Body of pancreas (tissue), 4 donors: ENCODE measurements around the gene TMEM204. TPM values are rescaled to one million over a fixed set of nuclear protein-coding genes. Genes with fewer than 3 reads are reported as not detected.

Source experiments
- ATAC-seq: fragments of 150-250 bp; one replicate; pipeline ENCODE4 v1.9.1; 2016
- DNase-seq, 4 donors: peaks; one replicate each; pipeline ENCODE4 v3.0.0-alpha.2; 2019
- H3K27ac ChIP-seq, 4 donors: fragments of 200-600 bp; sonication (generic); 1 replicate in 3 of 4; 2 replicates in 1 of 4; pipeline versions ENCODE4 v1.5.1 to v1.6.1; 2016 to 2019; ENCODE audit warnings: mild to moderate bottlenecking in 1 of 4, mixed read lengths in 1 of 4, moderate library complexity in 1 of 4
- H3K27me3 ChIP-seq, 2 donors: fragments of 200-600 bp; sonication (generic); one replicate each; pipeline ENCODE4 v1.6.0; 2016; ENCODE audit warnings: mild to moderate bottlenecking in 1 of 2
- H3K36me3 ChIP-seq, 2 donors: fragments of 200-600 bp; sonication (generic); replicated peaks in 1 of 2; 2 replicates each; pipeline ENCODE4 v1.5.1; 2016; ENCODE audit warnings: low read depth in 2 of 2; ENCODE audit not compliant: insufficient read depth in 1 of 2
- H3K4me1 ChIP-seq: fragments of 200-600 bp; sonication (generic); one replicate; pipeline ENCODE4 v1.6.0; 2016
- H3K4me3 ChIP-seq, 2 donors: fragments of 200-600 bp; sonication (generic); 1 replicate in 1 of 2; 2 replicates in 1 of 2; pipeline ENCODE4 v1.5.1; 2016 to 2019
- H3K9me3 ChIP-seq, 3 donors: fragments of 200-600 bp; sonication (generic); 1 replicate in 2 of 3; 2 replicates in 1 of 3; pipeline ENCODE4 v1.5.1; 2016
- POLR2A ChIP-seq, 3 donors: fragments of 450-650 bp; IDR thresholded peaks; one replicate each; pipeline ENCODE4 v1.6.1; 2016; ENCODE audit warnings: antibody characterized with exemption in 3 of 3, mild to moderate bottlenecking in 2 of 3
- WGBS, 2 donors: methylation state at CpG; one replicate each; pipeline ENCODE4 v1.1.5; 2017; 5-methylcytosine and 5-hydroxymethylcytosine counted together
- intact Hi-C: fragments of 100-400 bp; cut with DNase I; formaldehyde crosslinking; loops from one replicate; pipeline ENCODE4 v1.15.1; 2023
- total RNA-seq, 2 donors: library from RNA; depleted of rRNA; stranded (reverse); fragments of >200 nt; gene quantifications; one replicate each; pipeline ENCODE4 v1.1.0, GENCODE V29; 2016
- TF ChIP-seq, protein P1 (sequence below), 7 experiments: fragments of 450-650 bp in 4 of 7; fragments of 200-600 bp in 3 of 7; sonication (generic) in 3 of 7; IDR thresholded peaks; one replicate each; pipeline ENCODE4 v1.5.1; 2016 to 2019; ENCODE audit warnings: antibody characterized with exemption in 7 of 7

The TMEM204 gene
- total RNA-seq, 2 donors from 2014 or later: 23.6 to 25.1 TPM

DNA sequence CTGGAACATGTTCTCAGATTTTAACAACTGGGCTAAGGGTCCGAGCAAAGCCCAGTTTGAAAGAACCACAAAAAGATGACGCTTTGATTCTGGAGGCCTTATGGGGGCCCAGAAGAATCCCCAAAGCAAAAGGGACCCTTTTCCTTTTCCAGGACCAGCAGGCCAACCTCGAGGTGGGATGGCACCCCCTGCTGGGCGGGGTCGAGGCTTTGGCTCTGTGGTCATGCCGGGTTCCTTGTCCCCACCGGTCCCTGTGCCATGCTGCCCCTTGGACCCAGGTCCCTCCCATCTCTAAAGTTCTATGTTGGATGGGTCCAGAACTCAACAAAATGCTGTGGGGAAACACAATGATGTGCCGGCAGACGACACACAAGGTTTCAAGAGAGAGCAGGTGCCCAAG, 30.9 kb downstream of the TMEM204 start:
- Histone ChIP-seq H3K27ac (no peak overlapping the region), H3K4me1 (no peaks in the 10 kb centered on the region), H3K4me3 (no peak overlapping the region), H3K9me3 (no peaks in the 10 kb centered on the region), H3K36me3 (peaks cover 0 to 2% of the 10 kb centered on the region in 2 donors), H3K27me3 (no peaks in the 10 kb centered on the region)
- no peak for DNase-seq
- ATAC-seq: no peak
- intact Hi-C loops: no loop called here
- no peak for TF ChIP-seq POLR2A (IDR thresholded peaks at IDR 0.05)
- TF ChIP-seq, protein P1, sequence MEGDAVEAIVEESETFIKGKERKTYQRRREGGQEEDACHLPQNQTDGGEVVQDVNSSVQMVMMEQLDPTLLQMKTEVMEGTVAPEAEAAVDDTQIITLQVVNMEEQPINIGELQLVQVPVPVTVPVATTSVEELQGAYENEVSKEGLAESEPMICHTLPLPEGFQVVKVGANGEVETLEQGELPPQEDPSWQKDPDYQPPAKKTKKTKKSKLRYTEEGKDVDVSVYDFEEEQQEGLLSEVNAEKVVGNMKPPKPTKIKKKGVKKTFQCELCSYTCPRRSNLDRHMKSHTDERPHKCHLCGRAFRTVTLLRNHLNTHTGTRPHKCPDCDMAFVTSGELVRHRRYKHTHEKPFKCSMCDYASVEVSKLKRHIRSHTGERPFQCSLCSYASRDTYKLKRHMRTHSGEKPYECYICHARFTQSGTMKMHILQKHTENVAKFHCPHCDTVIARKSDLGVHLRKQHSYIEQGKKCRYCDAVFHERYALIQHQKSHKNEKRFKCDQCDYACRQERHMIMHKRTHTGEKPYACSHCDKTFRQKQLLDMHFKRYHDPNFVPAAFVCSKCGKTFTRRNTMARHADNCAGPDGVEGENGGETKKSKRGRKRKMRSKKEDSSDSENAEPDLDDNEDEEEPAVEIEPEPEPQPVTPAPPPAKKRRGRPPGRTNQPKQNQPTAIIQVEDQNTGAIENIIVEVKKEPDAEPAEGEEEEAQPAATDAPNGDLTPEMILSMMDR (IDR thresholded peaks at IDR 0.05): no peak
- 70 to 72% methylated on average over 9 of the region's 9 CpGs for WGBS, 2 donors

DNA sequence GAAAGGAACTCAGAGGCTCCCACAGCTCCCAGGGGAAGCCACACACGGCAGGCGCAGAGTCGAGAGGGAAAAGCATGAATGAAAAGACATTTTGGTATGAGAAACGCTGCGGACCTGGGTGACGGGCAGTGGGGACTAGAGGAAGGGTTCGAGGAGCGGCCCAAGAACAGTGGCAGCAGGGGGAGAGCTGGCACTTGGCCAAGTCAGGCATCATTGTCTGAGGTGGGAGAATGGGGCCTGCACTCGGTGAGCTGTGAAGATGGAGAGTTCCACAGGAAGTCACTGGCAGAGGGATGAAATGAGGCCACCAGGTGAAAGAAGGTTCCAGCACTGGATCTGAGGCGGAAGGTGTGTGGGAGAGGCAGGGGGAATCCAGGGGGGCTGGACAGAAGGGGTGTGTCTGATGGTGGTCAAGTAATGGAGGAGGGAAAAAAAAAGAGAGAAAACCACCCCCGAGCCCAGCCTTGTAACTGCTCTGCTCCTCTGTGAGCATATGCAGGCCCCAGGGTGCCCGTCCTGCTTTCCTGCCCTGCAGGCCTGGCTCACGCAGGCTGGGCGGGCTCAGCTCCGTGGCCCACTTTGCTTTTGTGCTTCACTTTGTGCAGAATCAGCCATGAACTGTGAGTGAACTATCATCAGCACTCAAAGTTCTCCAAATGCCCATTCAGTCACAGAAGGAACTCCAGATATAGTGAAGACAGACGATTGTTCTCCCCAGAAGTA, 31.8 kb downstream of the TMEM204 start:
- WGBS, 2 donors: 88 to 89% methylated on average over 16 of the region's 16 CpGs
- Histone ChIP-seq H3K9me3 (no peaks in the 10 kb centered on the region), H3K4me1 (no peaks in the 10 kb centered on the region), H3K36me3 (peaks cover 0 to 2% of the 10 kb centered on the region in 2 donors), H3K4me3 (no peak overlapping the region), H3K27ac (no peak overlapping the region), H3K27me3 (no peaks in the 10 kb centered on the region)
- DNase-seq (no peak), ATAC-seq (no peak)
- intact Hi-C loops: no loop called here
- no peak for TF ChIP-seq POLR2A (IDR thresholded peaks at IDR 0.05)

DNA sequence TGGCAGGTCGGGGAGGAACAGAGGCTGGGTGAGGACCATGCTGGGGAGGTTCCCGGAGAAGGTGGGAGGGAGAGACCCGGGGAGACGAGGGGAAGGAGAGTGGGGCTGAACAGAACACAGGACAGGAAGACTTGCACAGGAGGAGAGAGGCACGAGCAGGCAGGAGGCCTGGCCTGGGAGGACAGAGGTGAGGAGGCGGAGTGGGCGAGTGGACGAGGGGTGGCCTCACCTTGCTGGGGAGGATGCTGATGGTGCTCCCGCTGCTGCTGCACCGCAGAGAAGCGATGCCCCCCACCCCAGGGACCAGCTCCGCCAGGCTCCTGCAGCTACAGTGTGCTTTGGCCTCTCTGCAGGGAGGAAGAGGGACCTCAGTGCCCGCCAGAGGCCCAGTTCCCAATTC, 34.5 kb downstream of the TMEM204 start:
- no peak for ATAC-seq
- WGBS, 2 donors: 87 to 97% methylated on average over 11 to 12 of the region's 13 CpGs

DNA sequence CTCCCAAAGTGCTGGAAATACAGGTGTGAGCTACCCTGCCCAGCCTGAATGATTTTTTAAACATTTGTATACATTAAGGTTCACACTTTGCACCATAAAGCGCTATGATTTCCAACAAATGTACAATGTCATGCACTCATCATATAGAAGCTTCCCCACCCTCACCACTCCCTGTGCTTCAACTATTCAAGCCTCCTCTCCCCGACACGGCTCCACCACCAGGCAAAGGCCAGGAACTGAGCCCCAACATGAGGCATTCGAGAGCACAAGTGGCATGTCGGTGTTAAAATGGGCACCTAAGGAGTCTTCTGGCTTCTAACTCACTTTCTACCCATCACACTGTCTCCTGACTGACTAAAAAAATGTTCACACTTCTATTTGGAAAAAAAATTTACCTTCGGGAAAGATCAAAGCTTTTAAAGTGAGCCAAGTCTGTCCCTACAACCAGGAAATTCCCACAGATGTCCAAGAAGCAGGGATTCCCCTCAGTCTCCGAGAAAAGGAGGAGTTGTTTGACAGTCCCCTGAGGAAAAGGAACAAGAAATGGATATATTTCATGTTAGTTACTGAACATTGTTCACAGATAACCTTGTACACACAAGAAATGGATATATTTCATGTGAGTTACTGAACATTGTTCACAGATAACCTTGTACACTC, 37.7 kb downstream of the TMEM204 start:
- Histone ChIP-seq H3K9me3 (no peaks in the 10 kb centered on the region), H3K27me3 (no peaks in the 10 kb centered on the region), H3K36me3 (no peaks in the 10 kb centered on the region), H3K27ac (no peak overlapping the region), H3K4me3 (no peak overlapping the region), H3K4me1 (no peaks in the 10 kb centered on the region)
- ATAC-seq: no peak
- 75 to 89% methylated on average over 7 of the region's 7 CpGs for WGBS, 2 donors
- no peak for TF ChIP-seq POLR2A (IDR thresholded peaks at IDR 0.05)
- TF ChIP-seq, protein P1 (IDR thresholded peaks at IDR 0.05): no peak
- intact Hi-C loops: no loop called here
- DNase-seq: no peak

More for the DNA sequence above, 34.5 kb downstream of the TMEM204 start:
- DNase-seq: no peak
- Histone ChIP-seq H3K36me3 (no peaks in the 10 kb centered on the region), H3K27ac (no peak overlapping the region), H3K4me1 (no peaks in the 10 kb centered on the region), H3K9me3 (no peaks in the 10 kb centered on the region), H3K4me3 (no peak overlapping the region), H3K27me3 (no peaks in the 10 kb centered on the region)
- TF ChIP-seq, protein P1 (IDR thresholded peaks at IDR 0.05): no peak
- no peak for TF ChIP-seq POLR2A (IDR thresholded peaks at IDR 0.05)
- intact Hi-C loops: no loop called here

DNA sequence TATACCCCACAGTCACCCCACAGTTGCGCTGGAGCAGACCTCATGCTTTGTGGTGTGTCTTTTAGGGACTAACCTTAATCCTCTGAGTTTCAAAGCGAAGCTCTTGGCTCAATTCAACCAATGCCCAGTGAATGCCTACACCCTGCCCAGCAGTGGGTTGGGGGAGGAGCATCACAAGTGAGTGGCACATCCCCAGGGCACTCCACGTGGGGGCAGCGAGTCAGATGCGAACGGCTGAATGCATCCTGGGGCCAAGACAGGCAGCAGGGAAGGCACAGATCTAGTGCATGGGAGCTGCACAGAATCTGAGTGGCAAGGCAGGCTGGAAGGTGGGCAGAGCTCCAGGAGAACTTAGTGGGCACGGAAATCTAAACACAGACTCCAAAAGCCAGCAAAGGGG, 39.2 kb downstream of the TMEM204 start:
- no peak for TF ChIP-seq POLR2A (IDR thresholded peaks at IDR 0.05)
- TF ChIP-seq, protein P1 (IDR thresholded peaks at IDR 0.05): no peak
- DNase-seq (no peak), ATAC-seq (no peak)
- intact Hi-C loops: no loop called here
- no peaks in the 10 kb centered on the region for H3K9me3 ChIP-seq
- H3K36me3 ChIP-seq: no peaks in the 10 kb centered on the region
- H3K4me1 ChIP-seq: no peaks in the 10 kb centered on the region
- H3K27ac ChIP-seq: no peak overlapping the region
- H3K4me3 ChIP-seq: no peak overlapping the region
- no peaks in the 10 kb centered on the region for H3K27me3 ChIP-seq
- 88 to 97% methylated on average over 6 to 7 of the region's 7 CpGs for WGBS, 2 donors
